Activated T-helper 1 cell treated with anti-CD3 and anti-CD28 coated beads, Interleukin-12 subunit alpha, Interleukin-12 subunit beta, Interleukin-2, Interleukin-4 antibody, amounts not matched to agents 30 ng/mL and 10 ng/mL and 1 ng/mL, durations not matched to agents 14 hours and 24 hours and 36 hours (primary cell): ENCODE data around the gene TCAF1. TPM values are rescaled to one million over a fixed set of nuclear protein-coding genes. Genes with fewer than 3 reads are reported as not detected.

Experiments
- DNase-seq: peaks from one replicate; pipeline ENCODE4 v3.0.0; 2021; ENCODE audit warnings: low spot score
- H3K27ac Mint-ChIP-seq: one replicate; pipeline ENCODE4 v1.8.0; 2021; ENCODE audit warnings: mild to moderate bottlenecking, mixed read lengths
- H3K27me3 Mint-ChIP-seq: one replicate; pipeline ENCODE4 v1.8.0; 2022; ENCODE audit warnings: mild to moderate bottlenecking, moderate library complexity, mixed read lengths; ENCODE audit not compliant: insufficient read depth
- H3K36me3 Mint-ChIP-seq: one replicate; pipeline ENCODE4 v1.8.0; 2021; ENCODE audit warnings: low read depth, mixed read lengths
- H3K4me1 Mint-ChIP-seq: one replicate; pipeline ENCODE4 v1.8.0; 2021; ENCODE audit warnings: low read depth, mixed read lengths
- H3K4me3 Mint-ChIP-seq: one replicate; pipeline ENCODE4 v1.8.0; 2021; ENCODE audit warnings: mild to moderate bottlenecking, moderate library complexity, mixed read lengths
- H3K9me3 Mint-ChIP-seq: one replicate; pipeline ENCODE4 v1.8.0; 2021; ENCODE audit warnings: mixed read lengths
- intact Hi-C: fragments of 100-400 bp; cut with micrococcal nuclease; formaldehyde crosslinking; loops from one replicate; pipeline ENCODE4 v1.15.1; 2024
- total RNA-seq: library from RNA; stranded (reverse); gene quantifications from 2 replicates; pipeline ENCODE4 v1.2.3, GENCODE V29; 2022

Gene TCAF1
- total RNA-seq, 1 donor from 2014 or later, result 13.1 TPM

- Mint-ChIP-seq H3K27me3 (no peaks in the 10 kb centered on the region), H3K4me3 (no peak overlapping the region), H3K27ac (no peak overlapping the region), H3K4me1 (peaks cover 9% of the 10 kb centered on the region), H3K9me3 (peaks cover 5% of the 10 kb centered on the region), H3K36me3 (peaks cover 1% of the 10 kb centered on the region)
- intact Hi-C loops, result loop anchor here (1.0 kb wide), 1 partner anchor 9 kb away; no protein-coding TSS in a partner anchor
- peak; percentile 17 for DNase-seq
Measured at GRCh38 chr7:143892527-143893300, 9.3 kb downstream of the TCAF1 start.

DNA sequence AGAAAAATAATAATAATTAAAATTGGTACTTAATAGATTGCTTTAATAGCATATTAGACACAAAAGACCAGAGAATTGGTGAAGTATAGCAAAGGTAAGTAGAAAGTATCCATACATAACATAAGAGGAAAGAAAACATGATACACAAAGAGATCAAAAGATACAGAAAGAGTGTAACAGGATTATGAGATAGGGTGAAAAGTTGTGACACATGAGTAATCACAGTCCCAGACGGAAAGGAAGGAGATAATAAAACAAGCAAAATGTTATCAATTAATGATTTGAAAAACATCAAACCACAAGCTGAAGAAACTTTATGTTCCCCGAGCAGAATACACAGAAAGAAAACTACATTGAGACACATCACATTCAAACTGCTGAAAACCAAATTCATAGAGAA is 10.5 kb downstream of the TCAF1 start:
- intact Hi-C loops, result no loop called here
- DNase-seq, result no peak
- Mint-ChIP-seq H3K4me1 (peaks cover 9% of the 10 kb centered on the region), H3K4me3 (no peak overlapping the region), H3K36me3 (peaks cover 1% of the 10 kb centered on the region), H3K27ac (no peak overlapping the region), H3K9me3 (peaks cover 5% of the 10 kb centered on the region), H3K27me3 (no peaks in the 10 kb centered on the region)

DNA sequence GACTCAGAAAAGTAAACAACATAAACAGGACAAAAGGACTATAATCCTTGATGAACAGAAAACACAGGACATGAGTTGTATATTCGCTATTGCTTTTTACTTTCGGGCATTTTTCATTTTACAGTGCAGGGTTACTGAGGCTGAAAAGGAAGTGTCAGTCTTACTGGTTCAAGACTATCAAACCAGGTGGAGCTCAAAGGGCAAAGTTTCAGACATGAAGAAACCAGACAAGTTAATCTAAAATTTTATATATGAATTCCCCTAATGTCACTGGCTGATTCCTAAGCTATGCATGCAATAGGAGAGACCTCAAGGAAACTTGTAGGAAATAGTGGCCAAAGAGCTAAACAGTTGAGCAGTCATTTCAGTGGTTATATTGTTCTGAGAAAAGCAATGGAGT is 11.4 kb downstream of the TCAF1 start:
- Mint-ChIP-seq H3K27ac (no peak overlapping the region), H3K4me1 (peaks cover 9% of the 10 kb centered on the region)

DNA sequence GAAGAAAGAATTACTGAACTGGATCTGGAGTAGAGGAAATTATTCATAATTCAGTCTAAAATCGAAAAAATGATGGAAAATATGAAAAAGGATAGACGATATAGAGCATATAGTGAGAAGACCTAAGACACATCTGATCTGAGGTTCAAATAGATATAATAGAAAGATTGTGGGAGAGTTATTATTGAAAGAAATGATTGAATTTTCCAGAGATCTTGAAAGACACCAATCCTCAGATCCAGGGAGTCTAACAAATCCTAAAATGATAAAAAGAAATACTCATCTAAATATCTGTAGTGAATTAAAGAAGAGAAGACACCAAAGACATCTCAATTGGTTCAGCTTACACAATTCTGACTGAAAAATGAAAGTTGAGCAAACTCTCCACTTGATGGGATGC is 12.9 kb downstream of the TCAF1 start:
- H3K9me3 Mint-ChIP-seq, result peaks cover 5% of the 10 kb centered on the region
- peaks cover 3% of the 10 kb centered on the region for H3K27me3 Mint-ChIP-seq
- no peak overlapping the region for H3K27ac Mint-ChIP-seq
- H3K36me3 Mint-ChIP-seq, result peaks cover 1% of the 10 kb centered on the region
- H3K4me1 Mint-ChIP-seq, result peaks cover 9% of the 10 kb centered on the region
- H3K4me3 Mint-ChIP-seq, result no peak overlapping the region
- no peak for DNase-seq
- intact Hi-C loops, result no loop called here

More for the DNA sequence above, 11.4 kb downstream of the TCAF1 start:
- peaks cover 1% of the 10 kb centered on the region for H3K36me3 Mint-ChIP-seq
- no peak for DNase-seq
- intact Hi-C loops, result no loop called here
- no peaks in the 10 kb centered on the region for H3K27me3 Mint-ChIP-seq
- peaks cover 5% of the 10 kb centered on the region for H3K9me3 Mint-ChIP-seq
- H3K4me3 Mint-ChIP-seq, result no peak overlapping the region

DNA sequence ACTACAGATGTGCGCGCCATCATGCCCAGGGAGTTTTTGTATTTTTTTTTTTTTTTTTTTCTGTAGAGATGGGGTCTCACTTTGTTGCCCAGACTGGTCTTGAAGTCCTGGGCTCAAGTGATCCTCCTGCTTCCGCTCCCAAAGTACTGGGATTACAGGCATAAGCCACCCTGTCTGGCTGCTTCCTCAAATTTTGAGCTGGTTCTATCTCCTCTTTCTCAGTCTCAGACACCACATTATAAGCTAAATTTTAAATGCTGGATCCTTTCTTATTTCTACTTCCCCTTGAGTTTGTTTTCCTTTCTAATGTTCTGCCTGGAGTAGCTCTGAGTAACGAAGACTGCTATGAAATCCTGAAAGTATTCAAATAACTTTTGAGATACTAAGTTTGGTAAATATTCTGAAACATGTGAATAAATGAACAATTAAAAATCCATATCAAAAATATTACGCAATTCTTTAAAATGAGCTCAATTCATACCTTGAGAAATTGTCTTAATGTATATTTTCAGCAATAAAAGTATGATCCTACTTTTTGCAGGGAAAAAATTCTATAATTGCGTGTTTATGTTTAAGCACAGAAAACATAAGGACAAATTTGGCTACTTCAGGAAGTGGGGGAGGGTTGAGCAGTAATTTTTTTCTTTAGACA is 15.0 kb downstream of the TCAF1 start:
- Mint-ChIP-seq H3K27me3 (peaks cover 21% of the 10 kb centered on the region), H3K4me1 (peaks cover 5% of the 10 kb centered on the region), H3K9me3 (peaks cover 5% of the 10 kb centered on the region), H3K4me3 (no peak overlapping the region), H3K27ac (no peak overlapping the region), H3K36me3 (peaks cover 7% of the 10 kb centered on the region)
- intact Hi-C loops, result no loop called here
- DNase-seq, result no peak

- intact Hi-C loops, result no loop called here
- DNase-seq, result no peak
- Mint-ChIP-seq H3K27ac (no peak overlapping the region), H3K27me3 (peaks cover 29% of the 10 kb centered on the region), H3K4me1 (peaks cover 5% of the 10 kb centered on the region), H3K9me3 (peaks cover 5% of the 10 kb centered on the region), H3K4me3 (peak overlapping the region; percentile 7), H3K36me3 (peaks cover 7% of the 10 kb centered on the region)
Measured at GRCh38 chr7:143885951-143886350, 16.0 kb downstream of the TCAF1 start.

DNA sequence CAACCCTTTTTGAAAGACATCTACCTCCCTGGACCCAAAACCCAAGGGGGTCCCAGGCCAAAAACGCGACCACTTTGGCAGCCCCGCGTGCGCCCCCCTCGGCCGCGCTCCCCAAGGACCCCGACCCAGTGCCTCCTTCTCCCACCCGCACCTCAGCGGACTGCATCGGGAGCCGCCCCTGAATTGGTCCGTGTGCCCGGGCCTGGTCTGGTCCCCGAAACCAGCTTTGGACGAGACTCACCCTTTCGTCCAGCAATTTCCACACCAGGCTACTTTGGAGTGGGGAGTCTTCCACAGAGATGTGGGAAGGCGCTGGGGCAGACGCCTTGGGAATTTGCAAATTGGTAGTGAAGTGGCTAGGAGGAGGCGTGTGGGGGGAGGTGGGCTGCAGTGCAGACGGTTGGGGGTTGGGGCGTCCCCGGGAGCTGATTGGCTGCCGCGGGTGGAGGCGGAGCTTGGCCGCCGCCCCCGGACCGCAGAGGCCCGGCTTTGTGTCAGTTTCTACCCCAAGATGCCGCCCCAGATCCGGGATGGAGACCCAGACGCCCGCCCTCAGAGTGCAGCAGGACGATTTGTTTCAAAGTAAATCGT is 16.9 kb downstream of the TCAF1 start:
- peaks cover 5% of the 10 kb centered on the region for H3K9me3 Mint-ChIP-seq
- peaks cover 36% of the 10 kb centered on the region for H3K27me3 Mint-ChIP-seq
- no peak for DNase-seq
- peaks cover 5% of the 10 kb centered on the region for H3K4me1 Mint-ChIP-seq
- H3K4me3 Mint-ChIP-seq, result no peak overlapping the region
- intact Hi-C loops, result no loop called here
- H3K36me3 Mint-ChIP-seq, result peaks cover 7% of the 10 kb centered on the region
- no peak overlapping the region for H3K27ac Mint-ChIP-seq

- peaks cover 5% of the 10 kb centered on the region for H3K4me1 Mint-ChIP-seq
- H3K36me3 Mint-ChIP-seq, result peaks cover 7% of the 10 kb centered on the region
- H3K9me3 Mint-ChIP-seq, result peaks cover 5% of the 10 kb centered on the region
- DNase-seq, result no peak
- H3K27ac Mint-ChIP-seq, result no peak overlapping the region
- intact Hi-C loops, result no loop called here
- peaks cover 37% of the 10 kb centered on the region for H3K27me3 Mint-ChIP-seq
- no peak overlapping the region for H3K4me3 Mint-ChIP-seq
Measured at GRCh38 chr7:143884241-143884968, 17.6 kb downstream of the TCAF1 start.

- Mint-ChIP-seq H3K36me3 (peaks cover 6% of the 10 kb centered on the region), H3K4me1 (peaks cover 5% of the 10 kb centered on the region), H3K27me3 (peaks cover 39% of the 10 kb centered on the region), H3K9me3 (no peaks in the 10 kb centered on the region), H3K27ac (no peak overlapping the region), H3K4me3 (no peak overlapping the region)
- intact Hi-C loops, result no loop called here
- no peak for DNase-seq
Measured at GRCh38 chr7:143882604-143883078, 19.3 kb downstream of the TCAF1 start.

DNA sequence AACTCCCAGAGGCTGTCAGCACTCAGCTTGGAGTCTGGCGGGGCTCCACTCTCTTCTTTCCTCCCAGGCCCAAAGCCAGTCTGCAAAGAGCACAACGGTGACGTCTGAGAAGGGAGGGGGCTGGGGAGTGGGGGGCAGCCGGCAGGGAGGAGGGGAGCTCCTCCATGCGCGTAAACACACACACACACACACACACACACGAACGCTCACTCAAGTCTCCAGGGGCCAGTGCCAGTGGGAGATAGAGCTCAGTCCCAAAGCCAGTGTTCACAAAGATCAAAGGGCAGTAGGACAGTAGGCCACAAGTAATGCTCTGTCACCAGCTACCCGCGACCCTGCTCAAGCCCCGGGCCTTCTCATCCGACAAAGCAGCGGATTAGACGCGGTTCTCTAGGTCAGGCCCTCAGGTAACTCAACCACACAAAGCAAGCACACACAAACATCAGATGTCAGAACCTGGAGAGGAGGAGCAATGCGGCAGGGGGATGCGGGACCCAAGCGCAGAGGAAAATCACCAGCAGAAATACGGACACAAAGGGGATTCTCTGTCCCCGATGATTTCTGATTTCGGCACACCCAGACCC is 19.9 kb downstream of the TCAF1 start:
- peaks cover 39% of the 10 kb centered on the region for H3K27me3 Mint-ChIP-seq
- H3K36me3 Mint-ChIP-seq, result peaks cover 6% of the 10 kb centered on the region
- intact Hi-C loops, result no loop called here
- peaks cover 5% of the 10 kb centered on the region for H3K4me1 Mint-ChIP-seq
- no peak for DNase-seq
- H3K9me3 Mint-ChIP-seq, result no peaks in the 10 kb centered on the region
- H3K4me3 Mint-ChIP-seq, result no peak overlapping the region
- no peak overlapping the region for H3K27ac Mint-ChIP-seq

- H3K36me3 Mint-ChIP-seq, result peaks cover 6% of the 10 kb centered on the region
- peaks cover 35% of the 10 kb centered on the region for H3K27me3 Mint-ChIP-seq
- no peak for DNase-seq
- no peak overlapping the region for H3K4me3 Mint-ChIP-seq
- intact Hi-C loops, result no loop called here
- no peaks in the 10 kb centered on the region for H3K9me3 Mint-ChIP-seq
- H3K27ac Mint-ChIP-seq, result no peak overlapping the region
- H3K4me1 Mint-ChIP-seq, result peaks cover 5% of the 10 kb centered on the region
Measured at GRCh38 chr7:143878884-143879283, 23.1 kb downstream of the TCAF1 start.

GRCh38 chr7:143877098-143877497 is 24.9 kb downstream of the TCAF1 start:
- H3K4me3 Mint-ChIP-seq, result no peak overlapping the region
- no peak overlapping the region for H3K27ac Mint-ChIP-seq
- no peaks in the 10 kb centered on the region for H3K9me3 Mint-ChIP-seq
- no peak for DNase-seq
- peaks cover under 1% of the 10 kb centered on the region for H3K36me3 Mint-ChIP-seq
- intact Hi-C loops, result no loop called here
- H3K27me3 Mint-ChIP-seq, result peaks cover 20% of the 10 kb centered on the region
- no peaks in the 10 kb centered on the region for H3K4me1 Mint-ChIP-seq
